ENCODE data around the gene ACSL4.

ACSL4 gene

DNA sequence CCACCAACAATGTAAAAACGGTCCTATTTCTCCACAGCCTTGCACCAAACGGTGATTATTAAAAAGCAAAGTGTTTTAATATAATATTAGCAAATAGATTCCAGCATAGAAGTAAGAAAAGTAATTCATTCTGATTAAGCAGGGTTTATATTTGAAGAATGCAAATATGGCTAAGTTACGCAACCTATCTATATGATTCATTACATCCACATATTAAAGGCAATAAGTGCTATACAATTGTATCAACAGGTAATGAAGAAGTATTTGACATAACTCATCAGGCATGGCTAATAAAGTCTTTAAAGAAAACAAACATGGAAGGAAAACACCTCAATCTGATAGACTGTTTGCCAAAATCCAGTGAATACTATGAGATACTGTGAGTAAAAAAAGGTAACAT is 137.0 kb downstream of the ACSL4 start:
- DNase-seq (ENCODE audit: low spot score), result no peak

All from GM03348 (cell line).